DMS114 treated with DMSO at 0.1 percent for 48 hours (cell line): ENCODE measurements around the gene YEATS4.

Experiments
- DNase-seq: peaks from one replicate; lab custom pipeline; 2025; ENCODE audit not compliant: unreplicated experiment; lab: John Stamatoyannopoulos, UW

The YEATS4 gene

GRCh38 chr12:69389831-69390230, 30.3 kb downstream of the YEATS4 start:
- DNase-seq: no peak

GRCh38 chr12:69392179-69392928, 32.8 kb downstream of the YEATS4 start:
- DNase-seq: no peak

GRCh38 chr12:69396041-69396440, 36.5 kb downstream of the YEATS4 start:
- DNase-seq: no peak

- no peak for DNase-seq
Measured at GRCh38 chr12:69396963-69397362, 37.4 kb downstream of the YEATS4 start.

GRCh38 chr12:69397978-69398377, 38.4 kb downstream of the YEATS4 start:
- no peak for DNase-seq

- DNase-seq: no peak
Measured at GRCh38 chr12:69401940-69402339, 42.4 kb downstream of the YEATS4 start.

- DNase-seq: no peak
Measured at GRCh38 chr12:69404851-69405565, 45.5 kb downstream of the YEATS4 start.

GRCh38 chr12:69405566-69405865, 46.0 kb downstream of the YEATS4 start:
- no peak for DNase-seq

- DNase-seq: no peak
Measured at GRCh38 chr12:69406217-69406616, 46.7 kb downstream of the YEATS4 start.

- no peak for DNase-seq
Measured at GRCh38 chr12:69410571-69410970, 51.0 kb downstream of the YEATS4 start.

GRCh38 chr12:69412655-69413054, 53.1 kb downstream of the YEATS4 start:
- no peak for DNase-seq

GRCh38 chr12:69415471-69416275, 56.1 kb downstream of the YEATS4 start:
- DNase-seq: peak; percentile 17

- no peak for DNase-seq
Measured at GRCh38 chr12:69417231-69417630, 57.7 kb downstream of the YEATS4 start.

GRCh38 chr12:69417741-69418167, 58.2 kb downstream of the YEATS4 start:
- no peak for DNase-seq

GRCh38 chr12:69419701-69420100, 60.2 kb downstream of the YEATS4 start:
- DNase-seq: no peak

- no peak for DNase-seq
Measured at GRCh38 chr12:69421548-69421947, 62.0 kb downstream of the YEATS4 start.

- no peak for DNase-seq
Measured at GRCh38 chr12:69423037-69423905, 63.7 kb downstream of the YEATS4 start.

- DNase-seq: no peak
Measured at GRCh38 chr12:69425417-69425816, 65.9 kb downstream of the YEATS4 start.

- DNase-seq: no peak
Measured at GRCh38 chr12:69428351-69429073, 69.0 kb downstream of the YEATS4 start.

GRCh38 chr12:69430942-69431590, 71.5 kb downstream of the YEATS4 start:
- DNase-seq: no peak
